Caco-2 (cell line): ENCODE measurements around the gene KNCN. TPM values are rescaled to one million over a fixed set of nuclear protein-coding genes. Genes with fewer than 3 reads are reported as not detected.

Experiments
- BruUV-seq: library from RNA; stranded (reverse); fragments of 400-500 nt; replicated peaks from 2 replicates; lab custom pipeline; 2021; lab: Mats Ljungman, UMichigan
- CTCF ChIA-PET: fragments of 300-600 bp; sonication (Branson Sonifier 250); formaldehyde crosslinking; loops from one replicate; lab custom pipeline; 2022; ENCODE audit warnings: antibody characterized with exemption; lab: Charles Lee
- POLR2A ChIA-PET: fragments of 300-600 bp; sonication (Branson Sonifier 250); formaldehyde crosslinking; loops from one replicate; lab custom pipeline; 2022; ENCODE audit warnings: antibody characterized with exemption; lab: Charles Lee
- DNase-seq, 2 experiments: peaks; one replicate each; pipeline versions ENCODE4 v3.0.0 to v3.0.0-alpha.2; 2020 to 2022
- H3K27me3 ChIP-seq: replicated peaks from 2 replicates; pipeline ENCODE4 v1.6.0; 2011; ENCODE audit warnings: low read length; ENCODE audit not compliant: control insufficient read depth, insufficient read depth
- H3K36me3 ChIP-seq: 2 replicates; pipeline ENCODE4 v1.5.1; 2011; ENCODE audit warnings: low read length; ENCODE audit not compliant: control insufficient read depth, insufficient read depth
- H3K4me1 ChIP-seq: fragments of 250-450 bp; sonication (Bioruptor Pico); 2 replicates; pipeline ENCODE4 v1.5.1; 2020; ENCODE audit warnings: mild to moderate bottlenecking
- H3K4me3 ChIP-seq: 2 replicates; pipeline ENCODE4 v1.5.1; 2011; ENCODE audit warnings: low read depth, mild to moderate bottlenecking, control low read depth, low read length
- H3K9me3 ChIP-seq: fragments of 250-450 bp; sonication (Bioruptor Pico); 2 replicates; pipeline ENCODE4 v1.5.1; 2020; ENCODE audit warnings: mild to moderate bottlenecking, moderate library complexity
- H3K27ac Mint-ChIP-seq: one replicate; pipeline ENCODE4 v1.8.0; 2022; ENCODE audit warnings: mixed read lengths; ENCODE audit not compliant: unreplicated experiment
- H3K27me3 Mint-ChIP-seq: one replicate; pipeline ENCODE4 v1.8.0; 2022; ENCODE audit warnings: mixed read lengths; ENCODE audit not compliant: insufficient read depth, unreplicated experiment
- H3K36me3 Mint-ChIP-seq: one replicate; pipeline ENCODE4 v1.8.0; 2022; ENCODE audit warnings: mild to moderate bottlenecking, mixed read lengths; ENCODE audit not compliant: insufficient read depth, unreplicated experiment
- H3K4me1 Mint-ChIP-seq: one replicate; pipeline ENCODE4 v1.8.0; 2022; ENCODE audit warnings: low read depth, mixed read lengths; ENCODE audit not compliant: unreplicated experiment
- H3K4me3 Mint-ChIP-seq: one replicate; pipeline ENCODE4 v1.8.0; 2022; ENCODE audit warnings: mild to moderate bottlenecking, moderate library complexity, mixed read lengths; ENCODE audit not compliant: unreplicated experiment
- H3K9me3 Mint-ChIP-seq: one replicate; pipeline ENCODE4 v1.8.0; 2022; ENCODE audit warnings: mixed read lengths; ENCODE audit not compliant: unreplicated experiment
- intact Hi-C: fragments of 100-400 bp; cut with micrococcal nuclease; formaldehyde crosslinking; loops from one replicate; pipeline ENCODE4 v1.10.0; 2022; ENCODE audit not compliant: unreplicated experiment
- total RNA-seq: library from RNA; stranded (reverse); gene quantifications from 2 replicates; pipeline ENCODE4 v1.2.3, GENCODE V29; 2022
- TF ChIP-seq, protein P1 (sequence below), 2 experiments: fragments of 200-600 bp in 1 of 2; IDR thresholded peaks; 1 replicate in 1 of 2; 2 replicates in 1 of 2; pipeline versions ENCODE4 v1.5.1 to v1.8.0; 2011 to 2022; ENCODE audit warnings: antibody characterized with exemption in 1 of 2, control low read depth in 1 of 2, inconsistent platforms in 1 of 2, low read depth in 1 of 2, low read length in 1 of 2, mild to moderate bottlenecking in 1 of 2, moderate library complexity in 1 of 2; ENCODE audit not compliant: insufficient read depth in 1 of 2, severe bottlenecking in 1 of 2, unreplicated experiment in 1 of 2

KNCN gene
- total RNA-seq, 1 experiment from 2014 or later: not detected

DNA sequence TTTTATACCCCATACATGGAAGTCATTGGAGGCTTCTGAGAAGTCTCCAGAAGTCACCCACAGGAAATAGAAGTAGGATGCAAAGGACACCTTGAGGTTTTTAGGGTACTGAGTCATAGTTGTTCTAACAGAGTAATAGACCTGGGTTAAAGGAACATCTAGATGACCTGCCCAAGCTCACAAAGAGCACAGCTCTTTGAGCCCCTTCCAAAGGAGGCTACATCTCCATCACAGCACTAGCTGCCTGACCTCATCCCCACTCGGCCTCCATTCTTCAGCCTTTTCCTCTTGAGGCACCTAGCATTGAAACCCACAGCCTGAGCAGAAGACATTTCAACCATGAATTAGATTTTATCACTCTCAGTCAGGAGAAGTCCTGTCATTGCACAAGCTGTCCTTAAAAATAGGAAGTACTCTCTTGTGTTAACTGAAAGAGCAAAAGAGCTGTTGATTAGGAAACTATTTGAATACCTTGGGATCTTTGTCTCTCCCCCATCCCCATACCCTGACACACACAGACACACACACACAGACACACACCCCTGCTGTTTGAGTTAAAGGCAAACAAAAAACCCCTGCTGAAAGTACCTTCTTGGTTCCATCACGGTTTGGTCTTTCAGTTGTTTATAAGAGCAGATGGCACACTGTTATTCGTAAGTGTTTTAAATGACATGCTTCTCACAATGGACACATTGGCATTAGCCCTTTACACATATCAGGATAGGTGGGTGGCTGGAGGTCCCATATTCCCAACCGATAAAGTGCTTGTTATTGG is 30.4 kb upstream of the KNCN start:
- no peak for DNase-seq
- intact Hi-C loops: no loop called here
- H3K9me3 ChIP-seq: no peaks in the 10 kb centered on the region
- BruUV-seq: no TSS peak
- ChIA-PET CTCF (no interaction called here), POLR2A (no interaction called here)
- Mint-ChIP-seq H3K4me1 (no peaks in the 10 kb centered on the region), H3K27ac (no peak overlapping the region), H3K9me3 (no peaks in the 10 kb centered on the region), H3K27me3 (no peaks in the 10 kb centered on the region), H3K4me3 (no peak overlapping the region), H3K36me3 (peaks cover 8% of the 10 kb centered on the region)
- H3K4me1 ChIP-seq: no peaks in the 10 kb centered on the region
- no peaks in the 10 kb centered on the region; the same call in 1 of the 2 replicates for H3K36me3 ChIP-seq
- H3K27me3 ChIP-seq: no peaks in the 10 kb centered on the region
- no peak overlapping the region for H3K4me3 ChIP-seq
- TF ChIP-seq, protein P1, sequence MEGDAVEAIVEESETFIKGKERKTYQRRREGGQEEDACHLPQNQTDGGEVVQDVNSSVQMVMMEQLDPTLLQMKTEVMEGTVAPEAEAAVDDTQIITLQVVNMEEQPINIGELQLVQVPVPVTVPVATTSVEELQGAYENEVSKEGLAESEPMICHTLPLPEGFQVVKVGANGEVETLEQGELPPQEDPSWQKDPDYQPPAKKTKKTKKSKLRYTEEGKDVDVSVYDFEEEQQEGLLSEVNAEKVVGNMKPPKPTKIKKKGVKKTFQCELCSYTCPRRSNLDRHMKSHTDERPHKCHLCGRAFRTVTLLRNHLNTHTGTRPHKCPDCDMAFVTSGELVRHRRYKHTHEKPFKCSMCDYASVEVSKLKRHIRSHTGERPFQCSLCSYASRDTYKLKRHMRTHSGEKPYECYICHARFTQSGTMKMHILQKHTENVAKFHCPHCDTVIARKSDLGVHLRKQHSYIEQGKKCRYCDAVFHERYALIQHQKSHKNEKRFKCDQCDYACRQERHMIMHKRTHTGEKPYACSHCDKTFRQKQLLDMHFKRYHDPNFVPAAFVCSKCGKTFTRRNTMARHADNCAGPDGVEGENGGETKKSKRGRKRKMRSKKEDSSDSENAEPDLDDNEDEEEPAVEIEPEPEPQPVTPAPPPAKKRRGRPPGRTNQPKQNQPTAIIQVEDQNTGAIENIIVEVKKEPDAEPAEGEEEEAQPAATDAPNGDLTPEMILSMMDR (IDR thresholded peaks at IDR 0.05; ENCODE audit: insufficient read depth in 1 of 2, low read depth in 1 of 2, low read length in 1 of 2, severe bottlenecking in 1 of 2, unreplicated experiment in 1 of 2): no peak

DNA sequence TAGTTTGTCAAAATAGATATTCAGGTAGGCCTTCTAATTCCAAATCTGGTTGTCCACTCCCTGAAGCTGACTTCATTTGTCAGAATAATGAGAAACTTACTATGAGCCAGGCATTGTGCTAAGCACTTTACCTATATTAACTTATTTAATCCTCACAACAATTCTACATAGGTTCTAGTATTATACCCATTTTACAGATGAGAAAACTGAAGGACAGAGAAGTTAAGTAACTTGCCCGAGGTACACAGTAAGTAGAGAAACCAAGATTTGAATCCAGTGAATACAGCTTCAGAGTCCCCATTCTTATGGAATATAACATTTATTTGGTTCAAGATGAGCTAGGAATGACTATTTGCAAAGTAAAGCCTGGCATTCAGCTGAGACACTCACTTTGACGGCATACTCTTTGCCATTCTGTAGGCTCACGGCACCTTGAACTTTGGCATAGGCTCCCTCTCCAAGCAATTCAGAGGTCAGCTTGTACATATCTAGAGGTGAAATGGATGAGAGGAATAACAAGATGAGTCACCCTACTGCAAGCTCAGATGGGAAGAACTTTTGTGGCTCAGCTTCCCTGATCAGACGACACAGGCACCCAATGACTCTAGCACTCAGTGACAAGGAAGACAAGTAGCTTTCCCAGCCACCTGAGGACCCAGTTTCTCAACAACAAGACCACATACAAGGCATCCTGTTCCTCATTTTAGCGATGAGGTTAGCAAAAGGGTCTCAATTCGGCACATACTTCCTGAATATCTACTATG is 28.9 kb upstream of the KNCN start:
- H3K4me1 Mint-ChIP-seq: no peaks in the 10 kb centered on the region
- Histone ChIP-seq H3K36me3 (no peaks in the 10 kb centered on the region; the same call in 1 of the 2 replicates), H3K4me1 (no peaks in the 10 kb centered on the region), H3K27me3 (no peaks in the 10 kb centered on the region), H3K9me3 (no peaks in the 10 kb centered on the region), H3K4me3 (no peak overlapping the region)
- no peaks in the 10 kb centered on the region for H3K9me3 Mint-ChIP-seq
- DNase-seq: no peak
- ChIA-PET POLR2A (no interaction called here), CTCF (no interaction called here)
- peaks cover 8% of the 10 kb centered on the region for H3K36me3 Mint-ChIP-seq
- TF ChIP-seq, protein P1 (IDR thresholded peaks at IDR 0.05; ENCODE audit: insufficient read depth in 1 of 2, low read depth in 1 of 2, low read length in 1 of 2, severe bottlenecking in 1 of 2, unreplicated experiment in 1 of 2): no peak
- H3K4me3 Mint-ChIP-seq: no peak overlapping the region
- BruUV-seq: no TSS peak
- intact Hi-C loops: no loop called here
- H3K27ac Mint-ChIP-seq: no peak overlapping the region
- H3K27me3 Mint-ChIP-seq: no peaks in the 10 kb centered on the region

DNA sequence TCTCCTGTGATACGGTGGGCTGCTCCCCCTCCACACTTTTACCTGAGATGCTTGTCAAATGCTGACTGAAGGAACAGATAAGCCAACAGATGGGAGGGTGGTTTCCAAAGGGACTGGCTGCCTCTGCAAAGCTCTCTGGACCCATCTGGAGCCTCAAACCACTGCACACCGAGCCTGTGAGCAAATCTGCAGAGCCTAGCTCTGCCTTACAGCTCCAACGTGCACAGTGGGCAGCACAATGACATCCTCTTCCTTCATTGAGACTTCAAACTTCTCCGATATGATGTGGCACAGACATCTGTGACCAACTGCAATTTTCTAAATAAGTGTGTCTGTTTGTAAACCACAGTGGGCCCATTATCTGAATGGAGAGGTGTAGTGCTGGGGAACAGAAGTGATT is 26.2 kb upstream of the KNCN start:
- CTCF ChIA-PET: no interaction called here
- no peak for DNase-seq
- no peaks in the 10 kb centered on the region for H3K27me3 Mint-ChIP-seq
- Histone ChIP-seq H3K4me3 (no peak overlapping the region), H3K9me3 (no peaks in the 10 kb centered on the region), H3K36me3 (no peaks in the 10 kb centered on the region; the same call in 1 of the 2 replicates), H3K27me3 (no peaks in the 10 kb centered on the region), H3K4me1 (no peaks in the 10 kb centered on the region)
- peaks cover 8% of the 10 kb centered on the region for H3K36me3 Mint-ChIP-seq
- TF ChIP-seq, protein P1 (IDR thresholded peaks at IDR 0.05; ENCODE audit: insufficient read depth in 1 of 2, low read depth in 1 of 2, low read length in 1 of 2, severe bottlenecking in 1 of 2, unreplicated experiment in 1 of 2): no peak
- intact Hi-C loops: no loop called here
- BruUV-seq: no TSS peak
- H3K27ac Mint-ChIP-seq: no peak overlapping the region
- no peak overlapping the region for H3K4me3 Mint-ChIP-seq
- H3K4me1 Mint-ChIP-seq: no peaks in the 10 kb centered on the region
- H3K9me3 Mint-ChIP-seq: no peaks in the 10 kb centered on the region
- POLR2A ChIA-PET: no interaction called here
